GM18517 (cell line): Measurements from ENCODE around the gene BAG3.
A peak's percentile ranks its signal among the peaks of the same experiment; 100 is the strongest.
"Not testable (repeated sequence)": the region's sequence is repeated elsewhere in the genome, so short reads cannot be mapped to it uniquely, and the experiment has no call there.

Source experiments
- ATAC-seq: cut with Tn5 transposase; IDR thresholded peaks from one replicate; pipeline ENCODE4 v1.9.1; 2021; ENCODE audit warnings: mild to moderate bottlenecking, moderate library complexity; ENCODE audit not compliant: unreplicated experiment

The BAG3 gene

GRCh38 chr10:119640384-119640783 lies 10.8 kb upstream of the BAG3 start:
- no peak for ATAC-seq

GRCh38 chr10:119640875-119641526 lies 10.2 kb upstream of the BAG3 start:
- no peak for ATAC-seq

GRCh38 chr10:119642556-119643111 lies 8.5 kb upstream of the BAG3 start:
- no peak for ATAC-seq

- no peak for ATAC-seq
Observed at GRCh38 chr10:119643306-119644204, 7.6 kb upstream of the BAG3 start.

- no peak for ATAC-seq
Observed at GRCh38 chr10:119644205-119644814, 6.9 kb upstream of the BAG3 start.

- no peak for ATAC-seq
Observed at GRCh38 chr10:119644994-119645393, 6.2 kb upstream of the BAG3 start.

GRCh38 chr10:119650062-119650461 lies 1.1 kb upstream of the BAG3 start:
- ATAC-seq: no peak

- peak; percentile 35 for ATAC-seq
Observed at GRCh38 chr10:119651514-119652360, 557 bp downstream of the BAG3 start.

- no peak for ATAC-seq
Observed at GRCh38 chr10:119652361-119652730, 1.2 kb downstream of the BAG3 start.

- ATAC-seq: no peak
Observed at GRCh38 chr10:119653209-119653608, 2.0 kb downstream of the BAG3 start.

- no peak for ATAC-seq
Observed at GRCh38 chr10:119653916-119654315, 2.7 kb downstream of the BAG3 start.

- ATAC-seq: no peak
Observed at GRCh38 chr10:119654540-119654939, 3.4 kb downstream of the BAG3 start.

- ATAC-seq: no peak
Observed at GRCh38 chr10:119655566-119656001, 4.4 kb downstream of the BAG3 start.

GRCh38 chr10:119656760-119657159 lies 5.6 kb downstream of the BAG3 start:
- no peak for ATAC-seq

GRCh38 chr10:119657725-119658124 lies 6.5 kb downstream of the BAG3 start:
- no peak for ATAC-seq

- ATAC-seq: no peak
Observed at GRCh38 chr10:119658274-119658673, 7.1 kb downstream of the BAG3 start.

- no peak for ATAC-seq
Observed at GRCh38 chr10:119659951-119660350, 8.8 kb downstream of the BAG3 start.

- ATAC-seq: not testable (repeated sequence)
Observed at GRCh38 chr10:119662076-119662605, 11.0 kb downstream of the BAG3 start.

GRCh38 chr10:119663866-119664698 lies 12.9 kb downstream of the BAG3 start:
- no peak for ATAC-seq
